Fibroblast of lung (primary cell): ENCODE measurements around the gene ENOX1. TPM values are rescaled to one million over a fixed set of nuclear protein-coding genes. Genes with fewer than 3 reads are reported as not detected.

Experiments
- DNase-seq, 2 donors: peaks; one replicate each; pipeline versions ENCODE4 v3.0.0 to v3.0.0-alpha.2; 2010; ENCODE audit warnings: low read depth in 2 of 2
- H2AFZ ChIP-seq: 2 replicates; pipeline ENCODE4 v1.5.1; 2012; ENCODE audit warnings: low read length, control low read depth, inconsistent platforms
- H3K27ac ChIP-seq: 2 replicates; pipeline ENCODE4 v1.5.1; 2011; ENCODE audit warnings: low read length, control low read depth; ENCODE audit not compliant: insufficient read depth
- H3K27me3 ChIP-seq: 2 replicates; pipeline ENCODE4 v1.5.1; 2011; ENCODE audit warnings: mild to moderate bottlenecking, low read length; ENCODE audit not compliant: control insufficient read depth, insufficient read depth
- H3K36me3 ChIP-seq: 2 replicates; pipeline ENCODE4 v1.5.1; 2011; ENCODE audit warnings: low read length; ENCODE audit not compliant: control insufficient read depth, insufficient read depth
- H3K4me1 ChIP-seq: 2 replicates; pipeline ENCODE4 v1.5.1; 2011; ENCODE audit warnings: low read length; ENCODE audit not compliant: control insufficient read depth, insufficient read depth; ENCODE audit errors: extremely low read depth
- H3K4me2 ChIP-seq: 2 replicates; pipeline ENCODE4 v1.5.1; 2011; ENCODE audit warnings: low read length, control low read depth; ENCODE audit not compliant: insufficient read depth; ENCODE audit errors: extremely low read depth
- H3K4me3 ChIP-seq, 4 experiments: fragments of 200-600 bp in 1 of 4; sonication (generic) in 1 of 4; replicated peaks in 1 of 4; 2 replicates each; pipeline ENCODE4 v1.5.1; 2011 to 2016; ENCODE audit warnings: low read length in 4 of 4, low read depth in 3 of 4, mild to moderate bottlenecking in 3 of 4, control low read depth in 2 of 4, inconsistent platforms in 1 of 4, mixed read lengths in 1 of 4; ENCODE audit not compliant: insufficient read depth in 1 of 4; ENCODE audit errors: control extremely low read depth in 1 of 4
- H3K79me2 ChIP-seq: 2 replicates; pipeline ENCODE4 v1.5.1; 2012; ENCODE audit warnings: mild to moderate bottlenecking, low read length, inconsistent platforms; ENCODE audit not compliant: control insufficient read depth, insufficient read depth
- H3K9ac ChIP-seq: 2 replicates; pipeline ENCODE4 v1.5.1; 2011; ENCODE audit warnings: mild to moderate bottlenecking, low read length, control low read depth; ENCODE audit not compliant: insufficient read depth
- H3K9me3 ChIP-seq: 2 replicates; pipeline ENCODE4 v1.5.1; 2012; ENCODE audit warnings: low read depth, low read length; ENCODE audit not compliant: control insufficient read depth, insufficient read depth
- H4K20me1 ChIP-seq: 2 replicates; pipeline ENCODE4 v1.5.1; 2011; ENCODE audit warnings: low read length; ENCODE audit not compliant: control insufficient read depth, insufficient read depth; ENCODE audit errors: extremely low read depth
- CTCF ChIP-seq, 2 donors: IDR thresholded peaks in 1 of 2; conservative IDR thresholded peaks in 1 of 2; 1 replicate in 1 of 2; 2 replicates in 1 of 2; pipeline ENCODE4 v1.5.1; 2011 to 2012; ENCODE audit warnings: low read length in 2 of 2, control low read depth in 1 of 2, inconsistent platforms in 1 of 2, low read depth in 1 of 2, mild to moderate bottlenecking in 1 of 2
- EZH2 ChIP-seq: IDR thresholded peaks from 2 replicates; pipeline ENCODE4 v1.5.1; 2012; ENCODE audit warnings: low read length, control low read depth, mild to moderate bottlenecking; ENCODE audit errors: missing control alignments
- polyA plus RNA-seq, 2 donors: library from polyadenylated mRNA; depleted of rRNA in 1 of 2; stranded (reverse) in 1 of 2; unstranded in 1 of 2; fragments of >200 nt; gene quantifications; 2 replicates each; pipeline ENCODE4 v1.2.1, GENCODE V29; 2011 to 2012; ENCODE audit warnings: missing spikeins in 1 of 2
- total RNA-seq: library from RNA; depleted of rRNA; stranded (reverse); fragments of >200 nt; gene quantifications from 2 replicates; pipeline ENCODE4 v1.2.1, GENCODE V29; 2014

ENOX1 gene
- total and polyA plus RNA-seq, 2 donors (not counting 1 experiment from before 2014, with no cell fraction given) = 3.5 to 7.6 TPM

GRCh38 chr13:43653980-43654379 is 132.8 kb downstream of the ENOX1 start:
- H3K27me3 ChIP-seq = no peaks in the 10 kb centered on the region
- H3K27ac ChIP-seq = no peak overlapping the region
- H3K36me3 ChIP-seq = no peaks in the 10 kb centered on the region
- H3K4me3 ChIP-seq = no peak overlapping the region
- H3K9ac ChIP-seq = no peak overlapping the region
- H3K4me2 ChIP-seq = no peak overlapping the region
- no peak overlapping the region for H2AFZ ChIP-seq
- TF ChIP-seq CTCF (conservative IDR thresholded peaks at IDR 0.05 in 1 of 2, IDR thresholded peaks at IDR 0.05 in 1 of 2; ENCODE audit: low read depth in 1 of 2, low read length in 2 of 2) (no peak), EZH2 (no peak)
- H3K79me2 ChIP-seq = no peaks in the 10 kb centered on the region
- H3K9me3 ChIP-seq = no peaks in the 10 kb centered on the region
- DNase-seq = no peak
- no peaks in the 10 kb centered on the region for H4K20me1 ChIP-seq
- H3K4me1 ChIP-seq = no peaks in the 10 kb centered on the region

GRCh38 chr13:43653395-43653794 is 133.4 kb downstream of the ENOX1 start:
- Histone ChIP-seq H3K9me3 (no peaks in the 10 kb centered on the region), H2AFZ (no peak overlapping the region), H3K9ac (no peak overlapping the region), H3K4me1 (no peaks in the 10 kb centered on the region), H3K27me3 (no peaks in the 10 kb centered on the region), H3K36me3 (no peaks in the 10 kb centered on the region), H4K20me1 (no peaks in the 10 kb centered on the region), H3K27ac (no peak overlapping the region), H3K4me3 (no peak overlapping the region), H3K79me2 (no peaks in the 10 kb centered on the region), H3K4me2 (no peak overlapping the region)
- DNase-seq = no peak
- no peak for TF ChIP-seq EZH2

- H3K4me1 ChIP-seq = no peaks in the 10 kb centered on the region
- H3K9ac ChIP-seq = no peak overlapping the region
- no peak overlapping the region for H3K4me2 ChIP-seq
- H4K20me1 ChIP-seq = no peaks in the 10 kb centered on the region
- no peaks in the 10 kb centered on the region for H3K27me3 ChIP-seq
- H3K4me3 ChIP-seq = no peak overlapping the region
- no peak overlapping the region for H2AFZ ChIP-seq
- TF ChIP-seq EZH2 (no peak), CTCF (conservative IDR thresholded peaks at IDR 0.05 in 1 of 2, IDR thresholded peaks at IDR 0.05 in 1 of 2; ENCODE audit: low read depth in 1 of 2, low read length in 2 of 2) (no peak)
- H3K27ac ChIP-seq = no peak overlapping the region
- H3K79me2 ChIP-seq = no peaks in the 10 kb centered on the region
- no peaks in the 10 kb centered on the region for H3K9me3 ChIP-seq
- DNase-seq = no peak
- no peaks in the 10 kb centered on the region for H3K36me3 ChIP-seq
Measured at GRCh38 chr13:43652760-43653159, 134.0 kb downstream of the ENOX1 start.
